HG03439 (cell line): ENCODE results near the gene HSPA9.

Experiments
- ATAC-seq: cut with Tn5 transposase; IDR thresholded peaks from one replicate; pipeline ENCODE4 v1.9.1; 2021; ENCODE audit warnings: mild to moderate bottlenecking, moderate library complexity; ENCODE audit not compliant: unreplicated experiment

Gene HSPA9

DNA sequence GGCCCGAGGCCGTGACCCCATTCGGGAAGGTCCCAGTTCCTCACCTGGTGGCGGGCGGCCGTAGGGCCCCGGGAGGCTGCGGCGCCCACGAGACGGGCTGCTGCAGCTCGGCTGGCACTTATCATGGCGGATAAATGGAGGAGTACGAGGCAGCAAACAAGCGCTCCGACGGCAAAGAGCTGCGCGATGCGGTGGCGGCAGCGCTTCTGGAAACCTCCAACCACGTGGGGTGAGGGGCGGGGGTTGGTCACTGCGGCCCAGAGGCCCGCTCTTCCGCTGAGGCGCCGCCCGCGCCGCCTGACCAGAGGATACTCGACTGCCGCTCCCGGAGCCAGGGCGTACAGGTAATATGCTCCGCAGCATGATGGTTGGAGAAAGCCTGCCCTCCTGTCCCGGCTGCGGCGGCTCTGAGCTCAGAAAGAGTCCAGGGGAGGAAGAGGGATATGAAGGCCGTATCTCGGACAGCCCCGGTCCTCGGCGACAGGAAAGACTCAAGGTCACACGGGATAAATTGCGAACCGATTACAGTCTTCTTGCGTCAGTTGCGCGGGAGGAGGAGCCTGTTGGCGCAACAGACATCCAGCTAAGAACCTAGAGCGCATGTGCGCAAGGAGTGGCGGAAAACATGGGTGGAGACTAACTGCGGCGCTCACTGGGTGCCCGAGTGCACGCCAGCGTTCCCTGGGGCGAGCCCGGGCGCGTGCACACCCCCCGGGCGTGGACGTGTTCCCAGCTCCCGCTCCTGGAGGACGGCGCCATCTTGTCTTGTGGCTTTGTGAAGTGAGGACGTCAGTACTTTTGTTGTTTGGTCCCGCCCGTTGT, at the start of gene HSPA9:
Gene HSPA9, minus strand, starts transcription at position 208 of the 822 bp plus-strand sequence. Its CDS starts 83 bp downstream, at position 125.
- peak; percentile 89 for ATAC-seq

DNA sequence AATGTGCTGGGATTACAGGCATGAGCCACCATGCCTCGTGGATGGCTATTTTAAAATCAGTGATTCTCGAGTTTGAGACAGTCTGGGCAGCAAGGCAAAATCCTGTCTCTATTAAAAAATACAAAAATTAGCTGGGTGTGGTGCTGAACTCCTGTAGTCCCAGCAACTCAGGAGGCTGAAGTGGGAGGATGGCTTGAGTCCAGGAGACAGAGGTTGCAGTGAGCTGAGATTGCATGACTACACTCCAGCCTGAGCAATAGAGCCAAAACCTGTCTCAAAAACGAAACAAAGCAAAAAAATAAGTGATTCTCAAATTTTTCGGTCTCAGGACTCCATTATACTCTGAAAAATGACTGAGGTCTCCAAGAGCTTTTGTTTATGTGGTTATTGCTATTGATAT, 47.9 kb upstream of the HSPA9 start:
- ATAC-seq = no peak

DNA sequence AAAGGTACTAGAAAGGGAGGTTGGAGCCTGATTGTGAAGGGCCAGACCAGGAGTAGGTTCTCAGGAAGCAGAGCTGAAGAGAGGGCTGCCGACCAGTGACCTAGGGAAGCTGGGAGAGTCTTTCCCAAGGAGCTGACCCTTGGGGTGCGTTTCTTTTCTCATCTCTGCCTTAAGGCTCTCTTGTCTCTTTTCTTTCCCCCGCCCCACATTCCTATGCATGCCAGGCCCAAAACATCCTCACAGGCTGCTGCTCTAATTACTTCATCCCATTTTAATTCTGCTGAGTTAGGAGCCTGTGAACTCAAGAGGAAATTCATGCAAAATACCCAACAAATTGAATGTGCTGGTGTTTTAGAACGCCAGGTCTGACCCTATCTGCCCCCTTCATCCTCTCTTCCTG, 46.9 kb upstream of the HSPA9 start:
- ATAC-seq = no peak

DNA sequence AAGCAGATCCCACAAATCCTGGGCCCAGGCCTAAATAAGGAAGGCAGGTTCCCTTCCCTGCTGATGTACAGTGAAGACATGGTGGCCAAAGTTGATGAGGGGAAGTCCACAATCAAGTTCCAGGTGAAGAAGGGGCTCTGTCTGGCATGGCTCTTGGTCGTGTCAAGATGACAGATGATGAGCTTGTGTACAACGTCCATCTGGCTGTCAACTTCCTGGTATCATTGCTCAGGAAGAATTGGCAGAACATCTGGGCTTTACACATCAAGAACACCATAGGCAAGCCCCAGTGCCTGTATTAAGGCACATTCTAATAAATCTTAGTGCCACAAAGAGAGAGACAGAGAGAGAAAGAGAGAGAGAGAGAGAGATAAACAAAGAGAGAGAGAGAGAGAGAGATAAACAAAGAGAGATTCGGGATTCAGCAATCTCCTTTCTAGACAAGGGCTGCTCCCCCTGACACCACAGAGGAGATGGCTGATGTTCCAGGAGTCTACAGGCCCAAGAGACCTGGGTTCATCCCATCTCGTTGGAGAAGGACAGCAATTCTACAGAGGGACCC, 45.5 kb upstream of the HSPA9 start:
- ATAC-seq = no peak

DNA sequence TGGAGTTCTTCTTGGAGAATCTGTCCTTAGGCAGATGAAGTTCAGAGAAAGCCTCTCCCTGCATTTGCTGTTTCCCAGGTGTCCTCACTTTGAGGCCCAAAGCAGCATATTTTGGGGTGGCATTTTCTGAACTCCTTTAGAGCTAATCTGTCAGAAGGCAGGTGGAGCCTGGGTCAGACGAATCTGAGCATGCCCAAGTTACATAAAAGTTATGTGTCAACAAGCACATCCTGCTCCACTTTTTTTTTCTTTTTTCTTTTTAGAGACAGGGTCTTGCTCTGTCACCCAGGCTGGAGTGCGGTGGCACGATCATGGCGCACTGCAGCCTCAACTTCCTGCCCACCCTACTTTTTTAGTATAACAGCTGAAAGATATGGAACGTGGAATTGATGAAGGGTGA, 41.3 kb upstream of the HSPA9 start:
- ATAC-seq = no peak

DNA sequence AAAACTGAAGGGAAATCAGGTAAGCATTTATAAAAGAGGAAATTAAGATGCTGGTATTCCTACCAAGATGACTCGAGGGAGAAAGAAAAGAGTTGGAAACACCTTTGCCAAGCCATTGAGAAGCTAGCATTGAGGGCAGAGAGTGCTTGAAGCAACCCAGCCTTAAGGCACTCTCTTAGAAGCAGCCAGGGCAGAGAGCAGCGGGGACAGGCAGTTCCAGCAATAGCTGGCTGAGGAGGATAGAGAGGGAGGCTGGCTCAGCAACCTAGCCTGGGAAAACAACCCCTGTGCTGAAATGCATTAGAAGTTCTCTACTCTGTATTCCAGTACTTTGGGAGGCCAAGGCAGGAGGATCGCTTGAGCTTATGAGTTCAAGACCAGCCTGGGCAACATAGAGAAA, 40.3 kb upstream of the HSPA9 start:
- no peak for ATAC-seq

DNA sequence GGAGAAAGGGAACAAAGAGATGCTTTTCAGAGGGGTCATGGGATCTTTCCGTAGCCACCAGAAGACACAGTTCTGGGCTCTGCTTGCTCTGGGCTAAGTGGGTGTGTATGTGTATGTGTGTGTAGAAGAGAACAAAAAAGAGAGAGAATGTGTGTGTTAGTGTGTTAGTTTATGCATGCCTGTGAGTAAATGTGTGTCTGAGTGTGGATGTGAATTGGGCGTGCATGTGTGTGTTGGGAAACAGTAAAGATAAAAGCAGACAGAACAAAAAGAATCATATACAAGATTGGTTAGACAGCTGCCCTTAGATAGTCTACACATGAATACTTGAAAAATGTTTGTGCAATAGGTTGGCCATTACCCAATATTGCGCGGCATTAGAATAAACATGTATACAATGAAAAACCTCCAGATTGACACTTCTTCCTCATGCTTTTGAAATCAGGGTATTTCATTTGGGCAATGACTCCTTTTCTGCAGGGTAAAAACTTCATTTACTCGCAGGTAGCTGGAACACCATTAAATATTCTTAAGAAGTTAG, 36.5 kb upstream of the HSPA9 start:
- ATAC-seq = no peak

DNA sequence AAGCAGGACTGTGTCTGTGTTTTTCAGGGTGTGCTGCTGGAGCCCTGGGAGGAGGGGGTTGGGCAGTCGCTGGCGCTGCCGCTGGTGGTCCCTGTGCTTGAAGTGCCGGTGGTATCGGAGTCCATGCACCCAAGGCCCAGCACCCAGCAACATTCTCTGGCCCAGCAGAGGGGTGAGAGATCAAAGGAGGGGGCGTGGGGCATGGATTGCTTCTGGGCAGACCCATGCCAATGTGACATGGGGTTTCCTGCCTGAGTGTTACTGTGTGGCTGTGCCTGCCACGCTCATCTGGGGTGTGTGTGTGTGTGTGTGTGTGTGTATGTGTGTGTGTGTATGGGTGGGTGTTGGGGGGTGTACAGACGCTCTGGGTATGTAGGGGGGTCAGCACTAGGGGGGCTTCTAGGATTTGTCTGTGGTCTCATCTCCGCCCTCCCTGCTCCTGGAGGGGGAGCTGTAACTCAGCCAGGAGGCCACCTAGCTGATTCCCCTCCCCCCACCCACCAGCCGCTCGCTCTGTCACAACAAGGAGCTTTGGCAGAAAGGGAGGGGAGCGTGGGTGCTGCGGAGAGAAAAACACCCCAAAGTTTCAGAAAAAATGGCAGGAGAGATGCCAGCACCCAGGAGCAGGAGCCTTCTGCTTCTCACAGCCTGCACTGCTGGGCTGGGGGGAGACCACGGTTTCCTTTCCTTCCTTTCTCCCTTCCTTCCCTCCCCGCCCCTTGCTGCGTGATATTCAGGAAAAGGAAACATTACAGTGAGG, 35.9 kb upstream of the HSPA9 start:
- no peak for ATAC-seq

DNA sequence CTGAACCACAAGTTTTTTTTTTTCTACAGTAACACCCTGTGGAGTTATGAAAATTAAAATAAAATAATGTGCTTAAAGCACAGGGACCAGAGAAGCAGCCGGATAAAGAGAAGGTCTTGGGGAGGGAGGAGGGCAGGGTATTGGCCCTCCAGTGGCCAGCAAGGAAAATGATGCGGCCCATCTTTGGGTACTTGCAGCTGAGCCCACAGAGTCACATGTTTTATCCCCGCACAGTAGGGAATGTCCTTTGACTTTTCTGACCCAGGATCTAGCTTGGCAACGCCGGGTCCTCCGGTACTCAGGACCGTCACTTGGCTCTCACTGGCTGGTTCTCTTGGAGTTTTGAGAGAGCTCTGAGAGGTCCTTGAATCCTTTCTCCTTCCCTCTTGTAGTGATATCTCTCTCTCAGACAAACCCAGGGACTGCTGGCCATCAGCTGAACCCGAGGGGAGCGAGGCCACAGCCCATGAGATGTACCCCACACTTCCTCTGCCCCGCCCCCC, 35.3 kb upstream of the HSPA9 start:
- ATAC-seq = no peak

DNA sequence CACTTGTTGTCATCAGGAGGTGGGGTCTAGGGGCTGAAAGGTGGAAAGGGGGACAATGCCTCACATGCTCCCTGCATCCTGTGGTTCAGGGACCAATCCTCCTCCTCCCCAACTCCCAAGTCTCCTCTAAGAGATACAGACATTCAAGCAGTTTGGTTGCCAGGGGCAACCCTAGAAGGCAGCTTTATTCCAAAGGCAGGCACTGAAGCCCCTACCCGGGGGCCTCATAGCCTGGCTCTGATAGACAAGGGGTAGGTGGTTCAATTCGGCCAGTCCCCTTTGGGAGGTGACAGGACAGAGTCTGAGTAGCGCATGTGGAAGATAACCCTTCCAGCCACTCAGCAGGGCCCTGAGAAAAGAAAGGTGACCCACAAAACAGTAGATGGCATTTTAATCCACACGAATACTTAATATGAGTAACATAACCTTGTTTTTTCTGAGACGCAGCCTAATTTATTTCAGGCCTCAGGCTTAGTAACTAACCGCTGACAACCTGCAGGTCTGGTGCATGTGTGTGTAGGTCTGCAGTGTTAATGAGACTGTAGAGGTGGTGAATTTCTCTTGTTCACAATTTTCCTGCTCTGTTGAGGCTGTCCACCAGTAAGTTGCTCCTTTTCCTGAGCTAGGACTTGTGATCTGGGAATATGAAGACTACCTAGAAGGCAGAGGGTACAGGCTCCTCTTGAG, 31.3 kb upstream of the HSPA9 start:
- ATAC-seq = no peak

DNA sequence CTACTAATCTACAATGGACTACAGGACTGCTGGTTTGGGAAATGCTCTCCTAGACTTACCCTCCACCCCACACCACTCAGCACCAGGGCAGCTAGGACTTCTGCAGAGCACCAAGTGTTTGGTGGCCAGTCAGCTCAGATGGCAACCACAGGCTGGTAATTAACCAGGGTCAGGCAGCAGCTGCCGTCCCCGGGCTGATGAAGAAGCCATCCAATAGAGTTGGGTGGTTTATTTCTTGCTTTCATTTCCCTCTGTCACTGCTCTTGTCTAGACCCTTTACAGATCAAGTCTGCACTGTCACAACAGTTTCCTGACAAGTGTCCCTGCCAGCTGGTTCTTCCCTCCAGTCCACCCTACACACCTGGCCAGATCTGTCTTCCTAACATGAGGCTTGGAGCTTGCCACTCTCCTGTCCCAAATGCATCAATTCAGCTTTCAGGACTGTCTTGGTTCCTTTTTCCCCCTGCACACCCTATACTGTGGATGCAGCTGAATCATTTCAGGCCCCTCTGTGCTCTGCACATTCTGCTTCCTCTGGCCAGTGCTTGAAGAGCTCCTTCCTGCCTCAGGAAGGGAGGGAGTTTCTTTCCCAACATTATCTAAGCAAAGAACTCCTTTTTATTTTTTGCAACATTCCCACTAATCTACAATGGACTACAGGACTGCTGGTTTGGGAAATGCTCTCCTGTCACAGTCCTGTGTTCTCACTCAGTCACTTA, 30.2 kb upstream of the HSPA9 start:
- ATAC-seq = no peak

DNA sequence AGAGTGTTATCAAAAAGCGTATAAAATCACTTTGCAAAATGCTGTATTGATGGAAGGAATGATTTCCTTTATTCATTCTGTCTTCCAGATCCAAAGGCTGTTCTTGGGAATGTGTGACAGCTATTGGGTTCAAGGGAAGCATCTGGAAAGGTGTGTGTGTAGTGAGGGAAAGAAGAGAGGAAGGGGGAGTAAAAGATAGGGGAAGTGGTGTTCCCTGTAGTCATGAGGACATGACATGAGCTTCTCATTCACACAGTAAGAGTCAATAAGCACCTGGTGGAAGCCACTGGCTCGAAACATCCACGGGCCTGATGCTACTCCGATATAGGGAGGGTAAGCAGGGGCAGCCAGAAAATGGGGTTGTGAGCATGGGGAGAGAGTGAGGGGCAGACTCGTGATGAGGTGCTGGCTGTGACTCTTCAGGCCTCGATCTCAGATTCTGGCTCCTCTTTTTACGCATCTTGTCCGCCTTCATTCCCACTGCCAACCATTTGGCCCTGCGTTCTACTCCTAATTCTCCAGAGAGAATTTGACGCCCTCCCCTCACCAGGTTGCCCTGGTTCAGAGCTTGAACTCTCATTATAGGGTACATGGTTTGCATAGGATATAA, 29.1 kb upstream of the HSPA9 start:
- ATAC-seq = no peak

DNA sequence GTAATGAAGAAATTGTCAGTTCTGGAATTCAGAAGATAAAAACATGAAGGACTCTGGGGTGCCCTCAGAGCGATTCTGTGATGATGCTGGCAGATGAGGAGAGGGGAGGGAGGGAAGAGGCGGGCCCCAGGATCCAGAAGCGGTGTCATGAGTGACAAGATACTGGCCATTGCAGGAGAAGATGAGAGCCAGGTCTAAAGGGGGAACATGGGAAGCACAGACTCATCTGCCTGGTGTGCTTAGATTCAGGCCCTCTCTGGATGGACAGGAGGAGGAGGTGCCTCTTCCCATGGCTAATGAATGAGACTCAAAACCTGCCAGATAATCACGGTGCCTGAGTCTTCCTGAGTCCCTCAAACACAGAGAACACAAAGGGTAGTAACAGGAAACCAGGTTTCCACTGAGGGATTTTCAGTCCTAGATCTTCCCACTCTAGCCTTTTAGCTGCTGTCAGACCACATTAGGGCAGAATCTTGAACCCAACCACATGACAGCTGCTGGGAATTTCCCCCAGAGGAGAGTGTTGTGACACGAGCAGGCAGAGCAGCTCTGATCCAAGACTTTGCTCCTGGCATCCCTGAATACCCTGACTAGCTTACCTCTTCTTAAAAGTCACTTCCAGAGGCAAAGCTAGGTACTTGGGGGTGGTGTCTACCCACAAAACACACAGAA, 28.2 kb upstream of the HSPA9 start:
- ATAC-seq = no peak

DNA sequence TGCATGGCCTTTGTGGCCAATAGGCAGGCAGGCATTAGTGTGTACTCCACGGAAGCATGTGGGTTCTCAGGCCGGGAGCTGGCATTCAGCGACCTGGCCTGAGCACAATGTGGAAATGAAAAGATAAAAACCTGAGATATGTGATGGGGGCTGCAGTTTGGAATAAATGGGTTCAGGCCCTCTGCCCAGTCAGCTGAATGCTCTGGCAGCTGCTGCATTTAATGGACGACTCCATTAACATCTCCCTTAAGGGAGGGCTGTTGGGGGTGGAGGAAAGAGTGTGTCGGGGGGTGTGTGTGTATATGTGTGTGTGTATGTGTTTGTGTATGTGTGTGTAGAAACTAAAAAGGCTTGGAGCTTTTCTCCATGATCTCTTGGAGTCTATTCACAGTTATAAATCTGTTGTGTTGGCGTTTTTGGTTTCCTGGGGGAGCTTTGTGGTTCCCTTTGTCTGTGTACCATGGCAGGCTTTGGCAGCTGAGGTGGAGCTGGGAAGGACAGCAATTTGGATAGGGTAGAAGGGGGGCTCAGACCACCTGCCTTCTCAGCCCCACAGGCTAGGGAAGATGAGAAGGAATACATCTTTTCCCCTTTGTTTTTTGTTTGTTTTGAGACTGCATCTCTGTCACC, 27.3 kb upstream of the HSPA9 start:
- no peak for ATAC-seq

DNA sequence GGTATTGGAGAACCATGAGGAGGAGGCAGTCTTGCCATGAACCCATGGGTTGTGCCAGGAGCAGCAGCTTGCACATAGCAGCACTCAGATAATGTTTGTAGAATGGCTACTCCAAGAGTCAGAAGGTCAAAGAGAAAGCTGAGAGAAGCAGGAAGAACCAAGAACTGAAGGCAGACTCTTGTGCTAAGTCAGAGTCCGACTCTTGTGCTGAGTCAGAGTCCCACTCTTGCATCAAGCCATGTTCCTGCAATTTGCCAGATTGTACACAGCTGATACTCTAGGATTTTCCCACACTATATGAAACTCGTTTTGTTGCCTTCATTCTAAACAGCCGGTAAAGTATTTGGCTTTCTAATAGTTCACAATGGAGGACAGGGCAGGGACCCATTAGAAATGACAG, 26.2 kb upstream of the HSPA9 start:
- ATAC-seq = no peak

DNA sequence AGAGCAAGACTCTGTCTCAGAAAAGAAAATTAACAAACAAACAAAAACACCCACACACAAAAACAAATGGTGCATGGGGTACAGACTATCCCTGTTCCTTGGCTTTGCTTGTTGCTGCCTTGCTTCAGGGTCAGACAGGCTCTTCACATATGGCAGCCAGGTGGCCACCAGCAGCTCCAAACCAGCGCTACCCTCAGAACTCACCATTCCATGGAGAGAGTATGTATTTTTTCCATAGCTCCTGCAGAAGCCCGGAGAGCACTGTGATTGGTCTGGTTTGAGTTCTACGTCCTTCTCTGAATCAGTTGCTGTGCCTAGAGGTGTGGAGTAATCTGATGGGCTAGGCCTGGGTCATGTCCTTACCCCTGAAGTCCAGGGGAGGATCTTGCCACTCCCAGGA, 25.2 kb upstream of the HSPA9 start:
- no peak for ATAC-seq

DNA sequence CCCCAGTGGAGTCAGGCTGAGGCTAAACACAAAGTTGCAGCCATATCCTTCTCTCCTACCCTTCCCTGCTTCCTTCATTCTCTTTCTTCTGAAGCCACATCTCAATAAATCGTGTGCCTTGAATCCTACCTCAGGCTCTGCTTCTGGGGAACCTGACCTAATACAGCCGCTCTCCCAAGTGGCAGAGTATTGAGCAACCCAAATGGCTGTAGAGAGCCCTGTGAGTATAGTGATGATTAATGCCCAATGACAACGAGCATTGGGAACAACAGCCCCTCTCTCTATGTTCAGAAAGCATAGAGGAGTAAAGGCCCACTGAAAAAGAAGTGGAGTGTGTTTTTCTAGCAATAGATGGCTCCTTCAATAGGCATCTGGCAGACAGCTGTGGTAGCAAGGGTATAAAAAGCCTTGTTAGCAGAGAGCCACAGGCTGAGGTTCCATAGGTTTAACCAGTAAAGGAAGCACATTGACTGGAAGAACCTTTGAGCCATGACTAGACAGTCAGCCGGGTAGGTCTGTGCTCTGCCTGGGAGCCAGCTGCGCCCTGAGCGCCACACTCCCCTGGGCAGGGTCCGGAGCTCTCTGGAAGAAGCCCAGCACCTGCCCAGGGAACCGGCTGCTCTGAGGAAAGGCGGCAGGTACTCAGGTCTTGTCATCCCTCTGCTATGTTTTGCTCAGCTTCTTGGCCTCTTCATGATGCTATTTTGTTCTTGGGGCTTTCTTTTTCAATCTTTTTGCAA, 22.6 kb upstream of the HSPA9 start:
- no peak for ATAC-seq
